HEK293T (cell line): ENCODE data around the gene CORO2B.

ENCODE experiments used
- CTCF ChIA-PET: fragments of 350-600 bp; formaldehyde crosslinking; extraction: SDS; loops from one replicate; lab custom pipeline; 2021; ENCODE audit warnings: antibody characterized with exemption, inconsistent platforms; lab: Yijun Ruan, JAX
- POLR2A ChIA-PET: fragments of 350-600 bp; formaldehyde crosslinking; extraction: SDS; loops from one replicate; lab custom pipeline; 2020; ENCODE audit warnings: antibody characterized with exemption, inconsistent platforms; lab: Yijun Ruan, JAX
- DNase-seq: peaks from one replicate; pipeline ENCODE4 v3.0.0; 2012; ENCODE audit warnings: mixed read lengths; ENCODE audit errors: extremely low spot score
- ARNT ChIP-seq: fragments of 450-650 bp; IDR thresholded peaks from 2 replicates; pipeline ENCODE4 v1.6.1; 2017; ENCODE audit warnings: mild to moderate bottlenecking
- BHLHE40 ChIP-seq: fragments of 450-650 bp; IDR thresholded peaks from 2 replicates; pipeline ENCODE4 v1.6.1; 2016; ENCODE audit warnings: mild to moderate bottlenecking, moderate library complexity, borderline replicate concordance
- CTBP1 ChIP-seq: fragments of 450-650 bp; IDR thresholded peaks from 2 replicates; pipeline ENCODE4 v1.6.1; 2016; ENCODE audit warnings: borderline replicate concordance
- ELF4 ChIP-seq: fragments of 450-650 bp; IDR thresholded peaks from 2 replicates; pipeline ENCODE4 v1.6.1; 2017; ENCODE audit warnings: antibody characterized with exemption
- FOXA1 ChIP-seq: fragments of 450-650 bp; IDR thresholded peaks from 2 replicates; pipeline ENCODE4 v1.6.1; 2016; ENCODE audit warnings: mild to moderate bottlenecking
- FOXK2 ChIP-seq: fragments of 450-650 bp; IDR thresholded peaks from 2 replicates; pipeline ENCODE4 v1.6.1; 2016; ENCODE audit warnings: mild to moderate bottlenecking
- FOXM1 ChIP-seq: fragments of 450-650 bp; IDR thresholded peaks from 2 replicates; pipeline ENCODE4 v1.6.1; 2017; ENCODE audit warnings: mild to moderate bottlenecking, borderline replicate concordance
- HDGF ChIP-seq: fragments of 450-650 bp; IDR thresholded peaks from 2 replicates; pipeline ENCODE4 v1.6.1; 2017; ENCODE audit warnings: antibody characterized with exemption, borderline replicate concordance
- L3MBTL2 ChIP-seq: fragments of 450-650 bp; conservative IDR thresholded peaks from 2 replicates; pipeline ENCODE4 v1.6.1; 2016; ENCODE audit warnings: mild to moderate bottlenecking
- LEF1 ChIP-seq: fragments of 450-650 bp; IDR thresholded peaks from 2 replicates; pipeline ENCODE4 v1.6.1; 2017; ENCODE audit warnings: mild to moderate bottlenecking, borderline replicate concordance
- NFRKB ChIP-seq: fragments of 450-650 bp; IDR thresholded peaks from 2 replicates; pipeline ENCODE4 v1.6.1; 2016; ENCODE audit warnings: mild to moderate bottlenecking, moderate library complexity
- SP1 ChIP-seq: fragments of 450-650 bp; IDR thresholded peaks from 2 replicates; pipeline ENCODE4 v1.6.1; 2017
- SUZ12 ChIP-seq: fragments of 450-650 bp; IDR thresholded peaks from 2 replicates; pipeline ENCODE4 v1.6.1; 2016; ENCODE audit warnings: mild to moderate bottlenecking
- TARDBP ChIP-seq: fragments of 450-650 bp; IDR thresholded peaks from 2 replicates; pipeline ENCODE4 v1.6.1; 2016
- ZNF384 ChIP-seq: fragments of 450-650 bp; IDR thresholded peaks from 2 replicates; pipeline ENCODE4 v1.6.1; 2016
- TF ChIP-seq, protein P1 (sequence below): fragments of 450-650 bp; IDR thresholded peaks from 2 replicates; pipeline ENCODE4 v1.6.1; 2016

The CORO2B gene

DNA sequence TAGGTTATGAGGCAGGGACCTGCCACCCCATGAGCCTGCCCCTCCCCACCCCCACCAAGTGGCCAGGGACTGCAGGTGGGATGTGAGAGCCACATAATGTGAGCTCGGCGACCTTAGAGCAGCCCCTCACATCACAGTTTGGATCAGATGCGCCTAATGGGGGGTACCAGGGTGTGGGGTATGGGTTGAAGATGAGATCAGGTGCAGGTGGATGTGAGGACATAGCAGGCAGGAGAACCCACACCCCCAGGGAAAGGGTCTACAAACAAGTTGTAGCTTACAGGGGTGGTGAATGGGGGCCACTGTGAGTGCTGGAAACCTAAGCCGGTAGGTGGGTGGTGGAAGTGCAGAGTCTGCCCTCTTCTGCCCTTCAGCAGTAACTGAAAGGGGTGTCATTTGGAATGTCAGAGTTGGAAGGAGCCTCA lies 94.0 kb downstream of the CORO2B start:
- CTCF ChIA-PET, result interaction anchor here (1.0 to 2.6 kb wide), 5 partner anchors 19 to 123 kb away, joined by 4 to 29 read pairs (median 14); no protein-coding TSS in a partner anchor
- POLR2A ChIA-PET, result interaction anchor here (0.6 kb wide), 1 partner anchor 1470 kb away, joined by 3 read pairs; no protein-coding TSS in a partner anchor
- no peak for DNase-seq
- TF ChIP-seq ELF4, result no peak
- TF ChIP-seq TARDBP, result no peak
- no peak for TF ChIP-seq LEF1
- TF ChIP-seq, protein P1, sequence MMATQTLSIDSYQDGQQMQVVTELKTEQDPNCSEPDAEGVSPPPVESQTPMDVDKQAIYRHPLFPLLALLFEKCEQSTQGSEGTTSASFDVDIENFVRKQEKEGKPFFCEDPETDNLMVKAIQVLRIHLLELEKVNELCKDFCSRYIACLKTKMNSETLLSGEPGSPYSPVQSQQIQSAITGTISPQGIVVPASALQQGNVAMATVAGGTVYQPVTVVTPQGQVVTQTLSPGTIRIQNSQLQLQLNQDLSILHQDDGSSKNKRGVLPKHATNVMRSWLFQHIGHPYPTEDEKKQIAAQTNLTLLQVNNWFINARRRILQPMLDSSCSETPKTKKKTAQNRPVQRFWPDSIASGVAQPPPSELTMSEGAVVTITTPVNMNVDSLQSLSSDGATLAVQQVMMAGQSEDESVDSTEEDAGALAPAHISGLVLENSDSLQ, result no peak
- no peak for TF ChIP-seq FOXM1
- TF ChIP-seq FOXA1, result no peak
- no peak for TF ChIP-seq ARNT
- TF ChIP-seq FOXK2, result no peak
- no peak for TF ChIP-seq ZNF384
- TF ChIP-seq L3MBTL2, result no peak
- TF ChIP-seq BHLHE40, result no peak

DNA sequence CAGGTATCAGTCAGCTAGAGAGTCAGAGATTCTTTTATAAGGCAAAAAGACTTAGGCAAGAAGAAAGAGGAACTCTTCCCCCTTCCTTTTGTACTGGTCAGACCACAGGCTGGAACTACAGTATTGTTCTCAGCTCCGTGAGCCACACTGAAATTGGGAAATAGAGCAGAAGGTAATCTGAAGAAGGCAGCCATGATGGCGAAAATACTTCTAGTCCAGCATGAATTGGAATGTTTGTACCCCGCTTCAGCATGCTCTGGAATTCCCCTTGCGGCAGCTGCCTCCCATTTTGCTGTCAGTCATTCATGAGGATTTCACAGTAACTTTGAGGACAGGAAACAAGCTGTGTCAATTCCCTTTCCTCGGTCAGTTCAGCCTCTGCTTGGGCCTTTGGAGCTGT lies 96.2 kb downstream of the CORO2B start:
- no peak for DNase-seq
- TF ChIP-seq CTBP1 (no peak), FOXA1 (no peak), BHLHE40 (no peak), LEF1 (no peak), ELF4 (no peak), NFRKB (no peak)
- ChIA-PET POLR2A (no interaction called here), CTCF (interaction anchor here (0.9 to 2.8 kb wide), 10 partner anchors 10 to 368 kb away, joined by 3 to 29 read pairs (median 8); no protein-coding TSS in a partner anchor)

DNA sequence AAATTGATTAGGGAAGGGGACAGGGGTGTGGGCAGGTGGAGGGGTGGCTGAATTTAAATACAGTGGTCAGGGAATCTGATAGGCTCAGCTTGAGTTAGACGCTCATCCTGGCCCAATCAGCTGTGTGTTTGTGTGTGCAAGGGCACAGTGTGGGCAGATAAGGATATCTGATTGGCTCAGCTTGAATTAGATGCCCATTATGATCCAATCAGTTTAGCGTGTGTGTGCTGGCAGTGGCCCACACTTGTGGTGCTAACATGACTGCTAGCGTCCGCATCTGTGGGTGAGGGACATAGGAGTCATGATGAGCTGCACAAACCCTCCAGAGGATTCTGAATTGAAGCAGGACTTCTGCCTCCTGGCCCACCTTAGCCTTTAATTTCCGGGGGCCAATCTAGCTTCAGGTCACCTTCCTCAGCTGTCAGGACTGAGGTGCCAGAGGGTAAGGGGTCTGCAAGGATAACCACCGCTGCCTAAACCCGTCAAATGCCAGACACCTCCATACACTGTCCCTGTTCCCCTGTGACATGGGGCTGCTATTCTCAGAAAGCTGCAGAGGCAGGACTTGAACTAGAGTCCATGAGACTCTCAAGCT lies 97.3 kb downstream of the CORO2B start:
- no peak for DNase-seq
- POLR2A ChIA-PET, result no interaction called here
- CTCF ChIA-PET, result interaction anchor here (0.9 to 2.8 kb wide), 7 partner anchors 116 to 370 kb away, joined by 3 to 29 read pairs (median 4); no protein-coding TSS in a partner anchor
- TF ChIP-seq L3MBTL2, result no peak
- no peak for TF ChIP-seq FOXK2
- TF ChIP-seq TARDBP, result no peak
- no peak for TF ChIP-seq SP1
- TF ChIP-seq BHLHE40, result no peak

DNA sequence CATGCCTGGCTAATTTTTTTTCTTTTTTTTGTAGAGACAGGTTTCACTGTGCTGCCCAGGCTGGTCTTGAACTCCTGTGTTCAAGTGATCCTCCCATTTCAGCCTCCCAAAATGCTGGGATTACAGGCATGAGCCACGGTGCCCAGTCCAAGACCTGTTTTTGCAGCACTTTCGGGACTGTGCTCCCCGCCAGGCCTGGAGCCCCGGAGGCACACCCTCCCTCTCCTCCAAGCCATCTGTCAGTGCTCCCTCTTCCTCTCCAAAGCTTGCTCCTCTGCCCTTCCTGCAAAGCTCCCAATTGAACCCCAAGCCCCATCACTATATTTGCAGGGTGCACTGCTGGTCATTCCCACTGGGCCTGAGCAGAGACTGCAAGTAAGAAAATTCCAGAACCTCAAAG lies 98.1 kb downstream of the CORO2B start:
- ChIA-PET POLR2A (no interaction called here), CTCF (interaction anchor here (0.9 to 2.5 kb wide), 4 partner anchors 23 to 127 kb away, joined by 3 to 14 read pairs (median 4); no protein-coding TSS in a partner anchor)
- no peak for DNase-seq
- no peak for TF ChIP-seq CTBP1
- TF ChIP-seq LEF1, result no peak
- TF ChIP-seq FOXA1, result no peak
- no peak for TF ChIP-seq NFRKB
- no peak for TF ChIP-seq FOXK2
- no peak for TF ChIP-seq ARNT
- TF ChIP-seq HDGF, result no peak
- TF ChIP-seq L3MBTL2, result no peak
- no peak for TF ChIP-seq BHLHE40
- TF ChIP-seq ELF4, result no peak
- TF ChIP-seq SP1, result no peak
- TF ChIP-seq ZNF384, result no peak
- no peak for TF ChIP-seq SUZ12
- TF ChIP-seq, protein P1, result no peak
- TF ChIP-seq FOXM1, result no peak
- TF ChIP-seq TARDBP, result no peak

DNA sequence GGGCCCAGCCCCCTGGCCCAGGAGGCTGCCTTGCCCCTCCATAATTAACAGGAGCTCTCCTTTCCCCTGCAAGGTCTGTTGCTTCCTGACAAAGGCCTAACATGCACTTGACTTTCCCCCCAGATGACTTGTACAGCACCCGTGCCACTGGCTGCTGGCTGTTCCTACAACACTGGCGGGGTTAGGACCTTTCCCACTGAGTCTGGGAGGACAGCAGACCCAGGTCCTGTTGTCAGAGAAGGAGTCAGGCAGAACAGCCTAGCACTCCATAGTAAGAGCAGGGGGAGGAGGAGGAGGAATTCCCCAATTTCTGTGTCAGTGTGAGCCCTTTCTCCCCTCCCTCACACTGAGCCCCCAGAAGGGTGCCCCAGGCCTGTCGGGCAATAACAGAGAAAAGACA lies 99.2 kb downstream of the CORO2B start:
- ChIA-PET POLR2A (interaction anchor here (1.2 kb wide), 1 partner anchor 22 kb away, joined by 3 read pairs; no protein-coding TSS in a partner anchor), CTCF (interaction anchor here (0.9 kb wide), 1 partner anchor 22 kb away, joined by 3 read pairs; no protein-coding TSS in a partner anchor)
- no peak for DNase-seq
- TF ChIP-seq ZNF384, result no peak
- TF ChIP-seq LEF1, result no peak
- TF ChIP-seq TARDBP, result no peak
- no peak for TF ChIP-seq FOXM1
- TF ChIP-seq CTBP1, result no peak
- no peak for TF ChIP-seq BHLHE40
- TF ChIP-seq ARNT, result no peak
- TF ChIP-seq SUZ12, result no peak
- TF ChIP-seq FOXK2, result no peak
- TF ChIP-seq FOXA1, result no peak
- TF ChIP-seq SP1, result no peak
- no peak for TF ChIP-seq NFRKB
- no peak for TF ChIP-seq L3MBTL2
- TF ChIP-seq, protein P1, result no peak
- TF ChIP-seq ELF4, result no peak
- no peak for TF ChIP-seq HDGF

DNA sequence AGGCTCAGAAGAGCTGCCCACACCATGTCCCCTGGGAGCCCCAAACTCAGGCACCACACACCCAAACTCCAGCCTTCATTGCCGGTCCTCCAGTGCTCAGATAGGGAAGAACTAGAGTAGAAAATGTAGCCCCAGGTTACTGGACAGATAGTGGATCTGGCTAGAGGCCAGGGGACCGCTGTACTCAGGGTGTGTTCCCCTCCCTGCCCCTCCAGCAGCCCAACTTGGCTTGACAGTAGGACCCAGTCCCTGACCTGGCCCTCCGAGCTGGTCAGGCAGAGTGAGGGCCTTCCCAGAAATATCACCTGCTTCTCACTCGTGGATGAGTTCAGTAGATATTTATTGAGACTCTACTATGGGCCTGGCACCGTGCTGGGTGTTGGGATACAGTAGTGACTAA lies 100.0 kb downstream of the CORO2B start:
- ChIA-PET CTCF (interaction anchor here (1.3 kb wide), 1 partner anchor 246 kb away, joined by 3 read pairs; no protein-coding TSS in a partner anchor), POLR2A (interaction anchor here (1.2 kb wide), 1 partner anchor 22 kb away, joined by 3 read pairs; no protein-coding TSS in a partner anchor)
- DNase-seq, result no peak
- no peak for TF ChIP-seq SUZ12
- TF ChIP-seq ARNT, result no peak
- TF ChIP-seq, protein P1, result no peak
- no peak for TF ChIP-seq SP1
- no peak for TF ChIP-seq TARDBP
- no peak for TF ChIP-seq LEF1
- no peak for TF ChIP-seq HDGF
- TF ChIP-seq NFRKB, result no peak
- TF ChIP-seq L3MBTL2, result no peak
- TF ChIP-seq ZNF384, result no peak
- no peak for TF ChIP-seq BHLHE40
- no peak for TF ChIP-seq FOXK2
- no peak for TF ChIP-seq ELF4
- TF ChIP-seq FOXM1, result no peak
- no peak for TF ChIP-seq CTBP1
- no peak for TF ChIP-seq FOXA1
